Thoracic aorta endothelial cell (primary cell): Measurements from ENCODE around the gene OR51F1. TPM values are rescaled to one million over a fixed set of nuclear protein-coding genes. Genes with fewer than 3 reads are reported as not detected.

Source experiments
- small RNA-seq: library from RNA; depleted of rRNA; stranded (forward); fragments of <200 nt; gene quantifications from one replicate; pipeline ENCODE3, GENCODE V24; 2012
- total RNA-seq: library from RNA; depleted of rRNA; stranded (reverse); fragments of >200 nt; gene quantifications from 2 replicates; pipeline ENCODE4 v1.2.3, GENCODE V29; 2012

The OR51F1 gene
- total RNA-seq: not detected in 2 replicates

GRCh38 chr11:4769838-4770237 lies at the start of gene OR51F1:
TSS of gene OR51F1 (minus strand) at chr11:4769938. CDS start at chr11:4769938, 0 bp downstream.

GRCh38 chr11:4804280-4804679 lies 34.5 kb upstream of the OR51F1 start, which contains the start of gene OR52R1:
TSS of gene OR52R1 (minus strand) at chr11:4804380. CDS start at chr11:4804380, 0 bp downstream.

Small RNA genes lying within 50 kb of the gene (small RNA-seq; reads per million reads assigned to genes)
- not detected for gene RF00091

Other genes with a start within 250 kb of the OR51F1 start
- not detected in 2 replicates for gene OR52M1, start 224.7 kb downstream of the OR51F1 start, total RNA-seq
- gene OR52I2, start 188.2 kb downstream of the OR51F1 start, total RNA-seq: not detected in 2 replicates
- not detected in 2 replicates for gene OR52I1, start 175.9 kb downstream of the OR51F1 start, total RNA-seq
- gene TRIM68, start 161.7 kb downstream of the OR51F1 start, total RNA-seq: 11.6 and 13.9 TPM in 2 replicates
- not detected in 2 replicates for gene OR51D1, start 132.5 kb downstream of the OR51F1 start, total RNA-seq
- gene OR51E1, start 126.0 kb downstream of the OR51F1 start, total RNA-seq: not detected in 2 replicates
- not detected in 2 replicates for gene OR51E2, start 72.1 kb downstream of the OR51F1 start, total RNA-seq
- gene MMP26, start 65.2 kb downstream of the OR51F1 start, total RNA-seq: not detected in 2 replicates
- not detected in 2 replicates for gene OR52R1, start 34.4 kb upstream of the OR51F1 start, total RNA-seq
- gene OR51F2, start 51.4 kb upstream of the OR51F1 start, total RNA-seq: not detected in 2 replicates
- gene OR51S1, start 79.3 kb upstream of the OR51F1 start, total RNA-seq: not detected in 2 replicates
- gene OR51T1, start 112.0 kb upstream of the OR51F1 start, total RNA-seq: not detected in 2 replicates
- gene OR51A7, start 133.8 kb upstream of the OR51F1 start, total RNA-seq: not detected in 2 replicates
- gene OR51G2, start 149.4 kb upstream of the OR51F1 start, total RNA-seq: not detected in 2 replicates
- gene OR51G1, start 154.4 kb upstream of the OR51F1 start, total RNA-seq: not detected in 2 replicates
- not detected in 2 replicates for gene OR51A4, start 177.7 kb upstream of the OR51F1 start, total RNA-seq
- gene OR51A2, start 185.8 kb upstream of the OR51F1 start, total RNA-seq: not detected in 2 replicates
- gene OR51L1, start 224.9 kb upstream of the OR51F1 start, total RNA-seq: not detected in 2 replicates